Measurements from ENCODE around the gene TIAM1. TPM values are rescaled to one million over a fixed set of nuclear protein-coding genes. Genes with fewer than 3 reads are reported as not detected.

The TIAM1 gene
- total and polyA plus RNA-seq, 2 of the 8 experiments (the other 6 are each of a cell fraction or from before 2014, with no cell fraction given): 10.1 to 30.7 TPM

DNA sequence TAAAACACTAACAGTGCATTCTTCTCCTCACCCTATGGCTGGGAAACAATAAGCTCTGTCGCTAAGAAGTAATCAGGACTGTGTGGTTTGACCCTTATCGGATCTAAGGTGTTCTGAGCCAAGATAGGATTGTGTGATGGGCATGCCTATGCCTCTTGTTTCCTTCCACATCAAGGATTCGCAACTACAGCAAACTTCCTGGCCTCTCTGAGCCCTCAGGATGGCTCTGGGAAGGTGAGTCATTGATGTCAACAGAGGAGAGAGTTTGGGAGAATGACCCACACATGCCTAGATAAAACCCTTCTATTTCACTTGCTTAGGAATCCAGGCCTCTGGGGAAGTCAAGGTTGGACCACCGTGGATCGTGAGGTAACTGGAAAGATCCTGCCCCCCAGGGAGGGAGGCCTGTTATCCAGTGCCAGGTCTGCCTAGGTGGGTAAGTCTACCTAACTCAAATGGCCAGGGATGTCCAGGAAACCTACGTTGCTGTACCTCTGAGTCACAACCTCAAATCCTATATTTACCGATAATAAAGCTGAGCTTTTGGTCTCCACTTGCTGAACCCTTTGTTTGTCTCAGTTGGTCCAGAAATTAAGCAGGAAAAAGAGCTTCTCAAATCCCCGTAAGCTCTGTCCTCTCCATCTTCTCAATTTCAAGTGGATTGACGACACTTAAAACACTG, 27.4 kb downstream of the TIAM1 start:
- Histone ChIP-seq H3K9me3 (ENCODE audit: insufficient read depth in 2 of 2, low read depth in 1 of 2, low read length in 1 of 2) (no peaks in the 10 kb centered on the region), H2BK5ac (ENCODE audit: low read depth, low read length) (no peak overlapping the region), H3K79me2 (ENCODE audit: control insufficient read depth in 1 of 2, insufficient read depth in 2 of 2, low read length in 2 of 2) (0 out of 4 replicates have a peak, but pooled peaks cover 0 to 3% of the 10 kb centered on the region in 2 experiments), H3K27ac (ENCODE audit: low read depth, low read length) (no peak overlapping the region; the same call in 1 of the 2 replicates), H3K9ac (replicated peaks in 1 of 4; ENCODE audit: extremely low read depth in 1 of 4, low read depth in 3 of 4, low read length in 3 of 4) (no peak overlapping the region), H2BK120ac (replicated peaks; ENCODE audit: low read depth, low read length) (no peak overlapping the region), H4K8ac (ENCODE audit: extremely low read depth, insufficient read depth, low read length) (no peak overlapping the region), H3K23me2 (ENCODE audit: low read depth, low read length) (no peaks in the 10 kb centered on the region), H3K4me2 (ENCODE audit: insufficient read depth in 1 of 2, low read depth in 2 of 2, low read length in 2 of 2) (no peak overlapping the region), H2AK5ac (ENCODE audit: low read depth, low read length) (no peak overlapping the region), H4K5ac (ENCODE audit: insufficient read length, low read depth, low read length) (no peak overlapping the region), H3K18ac (ENCODE audit: extremely low read depth, low read length) (no peak overlapping the region), H3K79me1 (ENCODE audit: low read depth, low read length) (no peaks in the 10 kb centered on the region), H2BK15ac (ENCODE audit: low read length) (no peak overlapping the region), H2AFZ (ENCODE audit: low read length) (no peak overlapping the region), H4K91ac (replicated peaks; ENCODE audit: insufficient read length, low read length) (no peak overlapping the region), H3K36me3 (ENCODE audit: control insufficient read depth in 2 of 4, insufficient read depth in 4 of 4, low read length in 3 of 4) (no peaks in the 10 kb centered on the region; a peak in 1 of 8 replicates), H3K23ac (ENCODE audit: insufficient read length) (no peak overlapping the region), H3K4me1 (replicated peaks in 1 of 4; ENCODE audit: control insufficient read depth in 3 of 4, insufficient read depth in 4 of 4, low read length in 3 of 4) (no peaks in the 10 kb centered on the region), H2BK12ac (ENCODE audit: low read depth, low read length) (no peak overlapping the region), H4K20me1 (replicated peaks in 1 of 2; ENCODE audit: control insufficient read depth in 1 of 2, insufficient read depth in 2 of 2, low read length in 2 of 2) (no peaks in the 10 kb centered on the region), H2BK20ac (ENCODE audit: low read length) (no peak overlapping the region), H3K4ac (replicated peaks; ENCODE audit: insufficient read length, low read depth, low read length) (no peak overlapping the region), H3K27me3 (replicated peaks in 1 of 4; ENCODE audit: control insufficient read depth in 3 of 4, extremely low read depth in 1 of 4, insufficient read depth in 3 of 4, low read length in 3 of 4) (no peaks in the 10 kb centered on the region), H3K4me3 (ENCODE audit: extremely low read depth in 1 of 4, insufficient read depth in 2 of 4, low read depth in 3 of 4, low read length in 4 of 4) (no peak overlapping the region), H3K14ac (ENCODE audit: insufficient read length) (no peak overlapping the region), H3K56ac (replicated peaks; ENCODE audit: insufficient read length, low read depth, low read length) (no peak overlapping the region)
- WGBS, 2 experiments (ENCODE audit: extremely low coverage in 1 of 2, insufficient coverage in 1 of 2, insufficient read length in 1 of 2, insufficient replicate concordance in 2 of 2, low coverage in 1 of 2, low lambda C conversion rate in 2 of 2, missing lambda C conversion rate in 1 of 2): 83% methylated on average over 9 of the region's 9 CpGs; no CpG with 5 or more reads in 1 of the 2 experiments
- CTCF ChIA-PET (ENCODE audit: partially characterized antibody): interaction anchor here (0.5 to 1.3 kb wide), 2 partner anchors 207 to 264 kb away, joined by 3 to 4 read pairs; no protein-coding TSS in a partner anchor
- DNase-seq (ENCODE audit: low read depth in 1 of 2, low spot score in 2 of 2) (no peak), FAIRE-seq (no peak)
- POLR2A ChIA-PET (ENCODE audit: partially characterized antibody): no interaction called here
- TF ChIP-seq, protein P1, sequence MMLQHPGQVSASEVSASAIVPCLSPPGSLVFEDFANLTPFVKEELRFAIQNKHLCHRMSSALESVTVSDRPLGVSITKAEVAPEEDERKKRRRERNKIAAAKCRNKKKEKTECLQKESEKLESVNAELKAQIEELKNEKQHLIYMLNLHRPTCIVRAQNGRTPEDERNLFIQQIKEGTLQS (IDR thresholded peaks at IDR 0.05; ENCODE audit: insufficient read depth, low read depth, low read length): no peak
- TF ChIP-seq CEBPB (IDR thresholded peaks at IDR 0.05; ENCODE audit: low read depth, low read length) (no peak), JUN (IDR thresholded peaks at IDR 0.05; ENCODE audit: low read depth, low read length) (no peak), FOSL1 (IDR thresholded peaks at IDR 0.05; ENCODE audit: insufficient read depth, low read depth, low read length) (no peak), PHF8 (conservative IDR thresholded peaks at IDR 0.05; ENCODE audit: low read depth, low read length) (no peak)
